GM19324 (cell line): ENCODE results near the gene C2orf76.
"Not testable (repeated sequence)": the region's sequence is repeated elsewhere in the genome, so short reads cannot be mapped to it uniquely, and the experiment has no call there.

Experiments used
- ATAC-seq: cut with Tn5 transposase; IDR thresholded peaks from one replicate; pipeline ENCODE4 v1.9.1; 2021; ENCODE audit warnings: mild to moderate bottlenecking, moderate library complexity; ENCODE audit not compliant: unreplicated experiment, low FRiP score

C2orf76 gene

DNA sequence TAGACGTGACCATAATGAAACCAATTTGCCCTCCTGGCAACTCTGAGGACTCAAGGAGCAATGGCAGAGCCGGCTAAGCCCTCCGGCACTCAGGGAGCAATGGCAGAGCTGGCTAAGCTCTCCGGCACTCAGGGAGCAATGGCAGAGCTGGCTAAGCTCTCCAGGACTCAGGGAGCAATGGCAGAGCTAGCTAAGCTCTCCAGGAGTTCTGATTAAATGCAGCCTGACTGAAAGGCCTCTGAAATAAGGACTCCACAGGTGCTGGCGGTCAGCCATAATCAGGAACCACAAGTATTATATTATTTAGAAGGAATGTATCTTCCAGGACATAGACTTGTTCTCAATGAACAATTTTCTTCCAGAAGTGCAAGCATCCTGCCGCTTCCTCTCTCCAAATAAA, 65.2 kb downstream of the C2orf76 start:
- no peak for ATAC-seq

DNA sequence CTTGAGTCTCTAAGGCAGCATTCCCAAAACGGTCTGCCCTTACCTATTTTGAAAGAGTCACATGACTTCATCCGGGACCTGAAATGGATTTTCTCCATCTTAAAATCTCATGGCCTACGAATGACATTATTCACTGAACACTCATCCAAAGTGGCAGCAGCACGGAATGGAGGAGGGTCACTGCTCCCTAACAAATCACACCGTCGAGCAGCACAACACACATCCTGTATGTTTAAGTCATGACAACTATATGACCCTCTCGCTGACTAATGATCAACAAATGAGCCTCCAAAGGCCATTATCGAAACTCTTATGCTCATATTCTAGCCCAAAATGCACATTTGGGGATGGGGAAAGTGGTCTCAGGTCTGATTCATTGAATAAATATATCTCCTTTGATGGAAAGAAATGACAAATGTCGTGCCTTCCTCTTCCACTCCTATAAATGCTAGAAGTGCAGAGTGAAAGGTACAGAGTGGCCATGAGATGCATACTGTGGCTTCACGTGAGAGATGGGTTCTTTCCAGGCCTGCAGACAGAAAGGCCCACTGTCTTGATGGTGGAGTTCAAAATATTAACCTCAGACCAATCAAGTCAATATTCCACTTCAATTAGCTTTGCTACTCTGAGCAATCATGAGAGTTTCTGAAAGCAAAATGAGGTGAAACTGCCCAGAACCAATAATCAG, 70.8 kb downstream of the C2orf76 start:
- ATAC-seq: no peak

DNA sequence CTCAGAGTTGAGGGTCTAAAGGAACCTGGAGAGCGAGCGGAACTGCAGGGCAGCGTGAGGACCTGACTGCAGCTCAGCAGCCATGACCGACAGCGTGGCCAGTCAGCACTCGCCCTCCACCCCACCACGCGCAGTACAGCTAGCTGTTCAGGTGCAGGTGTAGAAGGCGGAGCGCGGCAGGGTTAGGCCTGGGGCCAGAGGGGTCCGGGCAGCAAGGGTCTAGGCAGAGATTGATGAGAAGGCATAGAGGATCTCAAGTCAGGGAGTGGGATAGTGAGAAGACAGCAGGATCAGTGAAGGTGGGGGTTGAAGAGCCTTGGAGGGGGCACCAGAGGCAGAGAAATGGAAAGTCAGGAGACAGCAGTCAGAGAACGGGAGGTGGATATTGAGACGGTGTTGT, 72.0 kb downstream of the C2orf76 start:
- ATAC-seq: no peak

DNA sequence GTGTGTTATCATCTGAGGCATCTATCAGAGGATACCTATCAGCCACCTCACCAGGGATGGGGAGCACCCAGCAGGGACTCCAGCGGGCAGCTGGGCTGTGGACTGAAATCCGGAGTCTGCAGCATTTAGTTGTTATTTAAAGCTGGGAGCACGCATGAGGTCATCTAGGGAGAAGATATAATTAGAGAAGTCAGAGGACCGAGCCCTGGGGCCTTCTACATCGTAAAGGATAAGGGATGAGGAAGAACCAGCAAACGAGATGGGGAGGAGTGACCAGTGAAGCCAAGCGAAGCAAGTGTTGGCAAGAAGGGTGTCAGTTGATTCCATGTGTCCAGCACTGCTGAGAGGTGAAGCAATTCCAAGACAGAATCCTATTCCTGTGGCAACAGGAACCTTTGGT, 72.7 kb downstream of the C2orf76 start:
- no peak for ATAC-seq

GRCh38 chr2:119293254-119293653, 73.4 kb downstream of the C2orf76 start:
- no peak for ATAC-seq

DNA sequence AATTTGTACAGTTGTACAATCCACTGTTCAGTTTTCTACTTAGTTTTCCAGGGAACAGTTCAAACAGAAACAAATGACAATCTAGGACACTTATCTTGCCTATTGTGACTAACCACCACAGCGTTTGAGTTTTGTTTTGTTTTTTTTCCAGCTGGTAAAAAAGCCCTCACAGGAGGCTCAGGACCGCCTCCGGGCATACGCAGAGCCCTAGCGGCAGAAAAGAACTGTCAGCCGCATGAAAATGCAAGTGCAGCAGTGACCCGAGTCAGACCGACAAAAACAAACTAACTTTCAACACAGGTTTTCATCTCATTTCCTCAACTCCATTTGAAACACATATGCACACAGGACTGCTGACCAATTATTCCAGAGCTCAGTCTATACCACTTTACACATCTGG, 74.4 kb downstream of the C2orf76 start:
- ATAC-seq: no peak

- ATAC-seq: no peak
These were observed 75.0 kb downstream of the C2orf76 start for GRCh38 chr2:119291588-119292167.

- no peak for ATAC-seq
These were observed 75.6 kb downstream of the C2orf76 start for GRCh38 chr2:119290859-119291587.

DNA sequence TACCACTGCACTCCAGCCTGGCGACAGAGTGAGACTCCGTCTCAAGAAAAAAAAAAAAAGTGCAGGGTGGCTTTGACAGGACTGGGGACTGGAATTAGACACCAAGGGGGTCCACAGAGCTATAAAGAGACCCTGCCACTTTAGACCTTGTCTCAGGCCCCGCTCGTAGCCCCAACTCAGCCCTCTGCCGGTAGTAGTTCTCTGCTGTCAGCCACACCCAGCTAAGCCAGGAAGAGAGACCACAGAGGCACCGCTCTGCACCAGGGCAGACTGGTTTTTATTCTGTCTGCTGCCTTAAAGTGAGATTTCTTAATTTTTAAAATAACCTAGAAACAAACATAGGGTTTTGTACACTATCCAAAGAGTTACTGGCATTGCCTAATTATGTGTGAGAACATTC, 77.0 kb downstream of the C2orf76 start:
- ATAC-seq: no peak

GRCh38 chr2:119289093-119289492, 77.5 kb downstream of the C2orf76 start:
- ATAC-seq: no peak

- ATAC-seq: no peak
These were observed 78.1 kb downstream of the C2orf76 start for GRCh38 chr2:119288576-119288975.

DNA sequence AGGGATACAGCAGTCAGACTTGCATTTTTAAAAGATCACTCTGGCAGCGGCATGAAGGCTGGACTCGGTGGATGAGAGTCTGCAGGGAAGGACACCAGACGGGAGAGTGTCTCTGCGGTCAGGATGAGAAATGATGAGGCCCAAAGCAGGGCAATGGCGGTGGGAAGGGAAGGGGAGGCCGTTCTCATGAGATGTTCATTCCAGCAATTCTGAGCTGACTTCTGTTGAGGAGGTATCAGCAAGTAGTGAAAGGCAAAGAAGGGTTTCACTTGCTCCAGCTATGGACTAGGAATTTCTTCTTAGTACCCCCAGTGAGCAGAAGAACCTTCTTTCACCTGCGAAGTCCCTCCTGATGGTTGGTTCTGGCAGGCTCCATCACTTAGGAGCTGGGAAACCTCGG, 80.0 kb downstream of the C2orf76 start:
- no peak for ATAC-seq

- no peak for ATAC-seq
These were observed 82.7 kb downstream of the C2orf76 start for GRCh38 chr2:119283873-119284331.

GRCh38 chr2:119282996-119283511, 83.6 kb downstream of the C2orf76 start:
- no peak for ATAC-seq

GRCh38 chr2:119282146-119282995, 84.3 kb downstream of the C2orf76 start:
- no peak for ATAC-seq

DNA sequence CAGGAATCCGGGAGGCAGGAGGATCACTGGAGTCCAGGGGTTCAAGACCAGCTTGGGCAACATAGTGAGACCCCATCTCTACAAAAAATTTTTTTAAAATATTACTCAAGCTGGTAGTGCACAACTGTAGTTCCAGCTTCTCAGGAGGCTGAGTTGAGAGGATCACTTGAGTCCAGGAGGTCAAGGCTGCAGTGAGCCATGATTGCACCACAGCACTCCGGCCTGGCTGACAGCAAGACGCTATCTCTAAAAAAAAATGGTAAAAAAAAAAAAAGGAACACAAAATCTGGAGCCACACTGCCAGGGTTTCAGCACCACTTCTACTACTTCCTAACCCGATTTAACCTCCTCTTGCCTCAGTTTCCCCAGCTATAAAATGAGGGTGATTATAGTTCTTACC, 86.0 kb downstream of the C2orf76 start:
- ATAC-seq: no peak

DNA sequence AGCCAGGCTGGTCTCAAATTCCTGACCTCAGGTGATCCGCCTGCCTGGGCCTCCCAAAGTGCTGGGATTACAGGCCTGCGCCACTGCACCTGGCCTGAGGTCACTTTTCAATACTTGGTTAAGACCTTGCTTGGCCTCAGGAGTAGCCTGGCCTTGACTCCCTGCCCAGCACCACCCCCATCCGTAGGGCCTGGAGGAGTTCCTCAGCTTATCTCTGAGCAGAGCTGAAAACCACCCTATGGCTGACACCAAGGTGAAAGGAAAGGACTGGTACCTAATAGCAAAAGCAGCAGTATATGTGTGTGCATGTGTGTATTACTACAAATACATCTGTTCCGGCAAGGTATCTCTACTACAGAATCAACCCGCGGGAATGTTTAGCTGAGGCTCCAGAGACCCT, 87.0 kb downstream of the C2orf76 start:
- ATAC-seq: no peak

DNA sequence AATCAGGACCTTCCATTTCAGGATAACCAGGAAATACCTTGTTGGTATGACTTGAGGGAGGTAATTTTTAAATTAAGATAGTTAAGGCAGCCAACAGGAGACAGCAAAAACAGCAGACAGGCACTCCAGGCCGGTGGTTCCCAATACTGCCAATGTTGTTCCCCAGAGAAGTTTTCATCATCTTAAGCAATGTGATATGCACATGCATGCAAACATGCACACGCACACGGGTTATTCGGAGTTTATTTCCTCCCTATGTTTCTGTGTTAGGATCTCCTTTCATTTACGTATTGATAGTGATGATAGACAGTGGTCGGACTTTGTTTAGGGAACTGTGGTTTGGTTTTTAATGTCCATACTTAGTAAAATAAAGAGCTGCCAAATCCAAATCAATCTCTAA, 87.7 kb downstream of the C2orf76 start:
- ATAC-seq: no peak

DNA sequence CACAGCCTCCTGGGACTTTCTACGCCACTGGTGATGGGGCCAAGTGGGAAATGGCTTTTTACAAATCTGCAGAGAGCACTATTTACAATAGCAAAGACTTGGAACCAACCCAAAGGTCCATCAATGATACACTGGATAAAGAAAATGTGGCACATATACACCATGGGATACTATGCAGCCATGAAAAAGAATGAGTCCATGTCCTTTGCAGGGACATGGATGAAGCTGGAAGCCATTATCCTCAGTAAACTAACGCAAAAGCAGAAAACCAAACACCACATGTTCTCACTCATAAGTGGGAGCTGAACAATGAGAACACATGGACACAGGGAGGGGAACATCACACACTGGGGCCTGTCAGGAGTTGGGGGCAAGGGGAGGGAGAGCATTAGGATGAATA, 88.2 kb downstream of the C2orf76 start:
- not testable (repeated sequence) for ATAC-seq

GRCh38 chr2:119276864-119277263, 89.8 kb downstream of the C2orf76 start:
- ATAC-seq: no peak

DNA sequence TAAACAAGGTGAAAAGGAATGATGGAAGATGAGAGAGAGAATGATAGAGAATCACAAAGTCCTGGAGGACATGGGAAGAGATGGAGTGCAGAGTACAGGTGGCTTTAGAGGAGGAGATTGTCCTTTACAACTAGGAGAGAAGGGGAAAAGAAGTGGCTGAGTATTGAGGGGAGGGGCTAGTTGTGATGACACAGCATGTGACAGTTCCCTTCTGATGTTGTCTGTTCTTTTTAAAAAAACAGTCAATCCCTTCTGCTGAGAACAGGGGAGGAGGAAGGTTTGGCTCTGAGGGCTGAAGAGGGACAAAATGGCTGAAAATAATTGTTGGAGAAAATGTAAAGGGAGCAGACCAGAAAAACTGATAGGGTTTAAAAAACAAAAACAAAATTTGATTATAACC, 99.0 kb downstream of the C2orf76 start:
- no peak for ATAC-seq
